Purkinje cell (primary cell): ENCODE measurements around the gene ARHGEF18. TPM values are rescaled to one million over a fixed set of nuclear protein-coding genes. Genes with fewer than 3 reads are reported as not detected.

Experiments
- polyA plus RNA-seq: library from polyadenylated mRNA; unstranded; fragments of >200 nt; fragmentation: Nextera tagmentation; gene quantifications from 2 replicates; pipeline ENCODE4 v1.2.1, GENCODE V29; 2014

Gene ARHGEF18
- 6.1 and 7.1 TPM in 2 replicates for polyA plus RNA-seq

DNA sequence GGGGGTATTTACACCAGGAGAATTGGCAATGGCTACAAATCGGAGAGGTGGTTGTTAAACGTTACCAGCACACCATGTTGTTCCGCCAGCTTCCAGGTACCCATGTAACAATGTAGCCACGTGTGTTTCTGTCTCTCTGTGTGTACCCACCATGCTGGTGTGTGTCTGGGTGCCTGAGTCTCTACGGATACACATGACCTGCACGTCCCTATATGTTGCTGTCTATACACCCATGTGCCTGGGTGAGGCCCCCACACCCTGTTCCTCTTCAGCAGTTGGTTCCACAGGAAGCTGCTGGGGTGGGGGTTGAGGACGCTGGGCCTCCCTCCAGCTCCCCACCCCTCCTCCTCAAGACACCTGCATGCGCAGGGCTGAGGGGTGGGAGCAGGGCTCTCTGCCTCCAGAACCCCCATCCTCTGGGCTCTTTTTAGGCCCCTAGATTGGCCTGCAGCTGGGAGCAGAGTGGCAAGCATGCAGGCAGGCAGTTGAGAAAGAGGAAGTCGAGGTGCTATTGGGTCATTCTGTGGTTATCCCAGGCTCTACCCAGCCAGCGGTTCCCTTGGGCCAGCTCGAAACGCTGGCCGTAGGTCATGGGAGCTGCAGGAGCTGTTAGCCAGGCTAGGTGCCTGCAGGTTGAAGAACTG lies at the start of gene ARHGEF18:
ARHGEF18 (plus strand) TSS at position 351 of the 644 bp plus-strand sequence. CDS start 13,954 bp downstream, outside the sequence.

Other genes with a start within 250 kb of the ARHGEF18 start
- gene INSR, start 54.5 kb upstream of the ARHGEF18 start, polyA plus RNA-seq = 5.8 and 9.1 TPM in 2 replicates
- gene PEX11G, start 140.1 kb downstream of the ARHGEF18 start, polyA plus RNA-seq = 0.42 TPM in 1 of 2 replicates, not detected in the other
- 0.60 TPM in 1 of 2 replicates, not detected in the other for gene ZNF358, start 167.2 kb downstream of the ARHGEF18 start, polyA plus RNA-seq
- 12.2 TPM in 2 replicates for gene MCOLN1, start 173.7 kb downstream of the ARHGEF18 start, polyA plus RNA-seq
- gene PNPLA6, start 186.8 kb downstream of the ARHGEF18 start, polyA plus RNA-seq = 6.8 and 7.5 TPM in 2 replicates
- gene CAMSAP3, start 246.9 kb downstream of the ARHGEF18 start, polyA plus RNA-seq = 0.78 and 0.88 TPM in 2 replicates